NCI-H146 treated with DMSO at 0.1 percent for 48 hours (cell line): Measurements from ENCODE around the gene PER1.

Source experiments
- DNase-seq: peaks from one replicate; lab custom pipeline; 2025; ENCODE audit not compliant: unreplicated experiment; lab: John Stamatoyannopoulos, UW

PER1 gene, protein sequence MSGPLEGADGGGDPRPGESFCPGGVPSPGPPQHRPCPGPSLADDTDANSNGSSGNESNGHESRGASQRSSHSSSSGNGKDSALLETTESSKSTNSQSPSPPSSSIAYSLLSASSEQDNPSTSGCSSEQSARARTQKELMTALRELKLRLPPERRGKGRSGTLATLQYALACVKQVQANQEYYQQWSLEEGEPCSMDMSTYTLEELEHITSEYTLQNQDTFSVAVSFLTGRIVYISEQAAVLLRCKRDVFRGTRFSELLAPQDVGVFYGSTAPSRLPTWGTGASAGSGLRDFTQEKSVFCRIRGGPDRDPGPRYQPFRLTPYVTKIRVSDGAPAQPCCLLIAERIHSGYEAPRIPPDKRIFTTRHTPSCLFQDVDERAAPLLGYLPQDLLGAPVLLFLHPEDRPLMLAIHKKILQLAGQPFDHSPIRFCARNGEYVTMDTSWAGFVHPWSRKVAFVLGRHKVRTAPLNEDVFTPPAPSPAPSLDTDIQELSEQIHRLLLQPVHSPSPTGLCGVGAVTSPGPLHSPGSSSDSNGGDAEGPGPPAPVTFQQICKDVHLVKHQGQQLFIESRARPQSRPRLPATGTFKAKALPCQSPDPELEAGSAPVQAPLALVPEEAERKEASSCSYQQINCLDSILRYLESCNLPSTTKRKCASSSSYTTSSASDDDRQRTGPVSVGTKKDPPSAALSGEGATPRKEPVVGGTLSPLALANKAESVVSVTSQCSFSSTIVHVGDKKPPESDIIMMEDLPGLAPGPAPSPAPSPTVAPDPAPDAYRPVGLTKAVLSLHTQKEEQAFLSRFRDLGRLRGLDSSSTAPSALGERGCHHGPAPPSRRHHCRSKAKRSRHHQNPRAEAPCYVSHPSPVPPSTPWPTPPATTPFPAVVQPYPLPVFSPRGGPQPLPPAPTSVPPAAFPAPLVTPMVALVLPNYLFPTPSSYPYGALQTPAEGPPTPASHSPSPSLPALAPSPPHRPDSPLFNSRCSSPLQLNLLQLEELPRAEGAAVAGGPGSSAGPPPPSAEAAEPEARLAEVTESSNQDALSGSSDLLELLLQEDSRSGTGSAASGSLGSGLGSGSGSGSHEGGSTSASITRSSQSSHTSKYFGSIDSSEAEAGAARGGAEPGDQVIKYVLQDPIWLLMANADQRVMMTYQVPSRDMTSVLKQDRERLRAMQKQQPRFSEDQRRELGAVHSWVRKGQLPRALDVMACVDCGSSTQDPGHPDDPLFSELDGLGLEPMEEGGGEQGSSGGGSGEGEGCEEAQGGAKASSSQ (N-terminal part only)

DNA sequence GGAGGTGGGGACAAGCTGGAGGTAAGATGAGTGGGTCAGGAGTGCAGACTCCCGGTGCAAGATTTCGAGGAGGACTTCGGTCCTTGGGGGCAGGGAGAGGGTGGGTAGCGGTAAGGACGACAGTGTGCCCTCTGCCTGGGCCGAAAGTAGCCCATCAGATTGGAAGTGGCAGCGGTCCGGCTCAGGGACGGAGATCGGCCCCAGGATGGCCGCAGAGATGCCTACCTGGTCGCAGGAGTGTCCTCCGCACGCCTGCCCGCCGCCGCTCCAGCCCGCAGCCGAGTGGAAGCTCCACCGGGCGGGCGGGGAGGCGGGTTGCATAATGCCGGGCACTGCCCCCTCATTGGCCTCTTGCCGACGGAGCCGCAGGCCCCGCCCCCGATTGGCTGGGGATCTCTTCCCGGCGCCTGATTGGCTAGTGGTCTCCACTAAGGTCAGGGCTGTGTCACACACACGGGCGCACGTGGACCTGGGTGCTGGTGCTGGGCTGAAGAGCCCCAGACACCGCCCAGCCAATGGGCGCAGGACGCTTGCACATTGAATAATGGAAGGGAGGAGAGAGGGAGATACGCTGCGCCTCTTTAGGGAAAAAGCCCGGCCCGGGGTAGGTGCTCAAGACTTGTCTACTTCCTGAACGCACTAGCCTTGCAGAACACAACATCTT lies at the start of gene PER1:
TSS of gene PER1 (minus strand) at position 293 of the 664 bp plus-strand sequence. CDS start 1,698 bp downstream, outside the sequence.
- DNase-seq, result peak; percentile 88

DNA sequence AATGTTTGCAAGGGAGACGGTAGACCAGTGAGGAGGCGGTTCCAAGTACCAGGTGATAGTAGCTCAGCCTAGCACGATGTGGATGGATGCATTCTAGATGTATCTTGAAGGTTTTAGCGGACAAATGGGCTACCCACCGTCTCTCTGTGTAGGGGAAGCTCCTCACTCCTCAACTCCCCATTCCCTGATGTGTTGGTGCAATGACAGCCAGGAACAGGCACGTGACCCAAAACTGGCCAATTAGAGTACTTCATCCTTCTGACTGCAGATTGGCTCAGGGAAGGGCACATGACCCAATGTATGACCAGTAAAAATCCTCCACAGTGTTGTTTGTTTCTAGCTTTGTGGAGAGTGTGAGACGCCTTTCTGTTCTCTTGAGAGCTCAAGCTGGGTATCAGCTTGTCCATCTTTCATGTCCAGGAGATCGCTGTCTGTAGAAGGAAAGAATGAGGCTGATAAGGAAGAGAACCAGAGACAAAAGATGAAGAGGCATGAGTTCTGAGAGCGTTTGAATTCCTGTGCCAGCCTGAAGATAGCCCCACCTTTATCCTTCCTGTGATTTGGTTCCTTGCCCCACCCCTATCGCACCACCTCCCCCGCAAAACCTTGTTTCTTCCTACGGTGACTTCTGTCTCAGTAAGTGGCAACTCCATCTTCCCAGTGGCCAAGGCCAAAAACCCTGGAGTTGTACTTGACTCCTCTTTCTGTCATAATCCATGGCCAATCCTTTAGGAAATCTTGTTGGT lies 40.0 kb upstream of the PER1 start:
- DNase-seq, result peak; percentile 96

DNA sequence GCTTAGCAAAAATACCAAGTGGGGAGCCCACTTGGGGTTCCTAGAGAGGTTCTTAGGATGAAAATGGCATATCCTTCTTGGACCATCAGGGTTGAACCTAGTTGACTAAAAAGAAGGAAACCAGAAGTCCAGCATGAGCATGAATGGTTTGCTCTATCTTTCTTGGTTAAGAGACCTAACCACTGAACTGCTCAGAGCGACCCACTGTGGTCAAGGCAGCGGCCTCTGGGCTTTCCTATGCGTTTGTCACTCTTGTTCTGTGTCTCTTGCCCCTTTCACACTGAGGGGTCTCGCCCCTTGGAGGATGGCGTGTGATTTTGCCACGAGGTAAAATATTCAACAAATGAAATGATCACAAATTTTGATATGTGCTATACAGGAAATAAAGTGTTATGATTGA lies 38.3 kb upstream of the PER1 start:
- DNase-seq, result no peak

DNA sequence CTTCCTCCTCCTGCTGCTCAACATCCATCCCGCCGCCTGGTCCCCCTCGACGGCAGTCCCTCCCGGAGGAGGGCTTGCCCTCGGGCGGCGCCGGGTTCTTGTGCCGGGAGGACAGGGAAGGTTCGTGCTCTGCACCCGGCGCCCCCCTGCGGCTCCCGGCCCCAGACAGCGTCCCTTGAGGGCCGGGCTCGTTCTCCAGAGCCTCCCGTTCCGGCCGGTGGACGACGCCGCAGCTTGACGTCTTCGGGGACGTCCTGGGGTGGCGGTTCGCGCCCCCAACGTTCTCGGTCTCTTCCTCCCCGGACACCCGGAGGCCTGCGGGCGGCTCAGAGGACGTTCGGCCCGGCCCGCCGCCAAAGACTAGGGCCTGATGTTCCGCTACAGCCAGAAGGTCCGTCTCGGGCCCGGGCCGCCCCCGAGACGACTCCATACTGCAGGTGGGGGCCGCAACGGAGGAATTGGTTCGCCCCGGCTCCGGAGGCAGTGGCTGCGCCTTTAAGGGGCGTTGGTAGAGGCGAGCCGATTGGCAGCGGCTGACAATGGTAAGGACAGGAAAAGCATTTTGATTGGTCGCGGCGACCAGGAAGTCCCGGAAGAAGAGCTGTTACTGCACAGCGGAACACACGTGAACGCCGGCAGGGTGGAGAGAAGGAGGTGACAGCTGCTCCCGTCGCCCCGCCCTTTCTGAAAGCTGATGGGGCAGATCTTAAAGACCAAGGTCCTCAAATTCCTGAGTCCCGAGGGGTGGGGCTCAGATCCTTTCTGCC lies 37.7 kb upstream of the PER1 start, which contains the start of gene BORCS6:
TSS of gene BORCS6 (minus strand) at position 470 of the 767 bp plus-strand sequence. CDS start at position 430, 40 bp downstream.
- peak; percentile 94 for DNase-seq

DNA sequence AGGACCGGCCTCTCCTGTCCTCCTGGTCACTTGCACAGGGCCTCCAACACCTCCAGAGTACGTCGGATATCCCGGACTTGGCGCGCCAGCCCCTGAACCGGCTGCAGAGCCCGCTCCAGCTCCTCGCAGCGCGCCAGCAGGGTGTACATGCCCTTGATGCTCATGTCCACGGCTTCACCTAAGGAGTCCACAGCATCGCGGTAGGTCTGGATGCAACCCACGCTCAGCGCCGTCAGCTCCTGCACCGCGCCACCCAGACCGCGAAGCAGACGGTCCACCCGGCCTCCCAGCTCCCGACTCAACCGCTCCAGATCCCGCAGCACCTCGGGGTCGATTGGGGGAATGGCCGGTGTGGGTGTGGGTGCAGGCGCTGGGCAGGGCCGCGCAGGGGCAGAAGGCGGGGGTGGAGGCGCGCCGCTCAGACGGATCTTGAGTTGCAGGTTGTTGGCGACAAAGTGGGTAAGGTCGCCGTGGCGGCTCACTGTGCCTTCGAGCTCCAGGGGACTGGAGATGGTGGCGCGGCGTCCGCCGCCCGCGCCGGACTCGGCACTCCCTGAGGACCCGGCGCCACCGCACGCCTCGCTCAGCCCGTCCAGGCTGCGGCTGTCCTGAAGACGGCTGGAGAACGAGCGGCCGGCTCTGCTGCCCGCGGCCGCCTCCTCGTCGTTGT lies 37.0 kb upstream of the PER1 start:
- DNase-seq, result no peak

DNA sequence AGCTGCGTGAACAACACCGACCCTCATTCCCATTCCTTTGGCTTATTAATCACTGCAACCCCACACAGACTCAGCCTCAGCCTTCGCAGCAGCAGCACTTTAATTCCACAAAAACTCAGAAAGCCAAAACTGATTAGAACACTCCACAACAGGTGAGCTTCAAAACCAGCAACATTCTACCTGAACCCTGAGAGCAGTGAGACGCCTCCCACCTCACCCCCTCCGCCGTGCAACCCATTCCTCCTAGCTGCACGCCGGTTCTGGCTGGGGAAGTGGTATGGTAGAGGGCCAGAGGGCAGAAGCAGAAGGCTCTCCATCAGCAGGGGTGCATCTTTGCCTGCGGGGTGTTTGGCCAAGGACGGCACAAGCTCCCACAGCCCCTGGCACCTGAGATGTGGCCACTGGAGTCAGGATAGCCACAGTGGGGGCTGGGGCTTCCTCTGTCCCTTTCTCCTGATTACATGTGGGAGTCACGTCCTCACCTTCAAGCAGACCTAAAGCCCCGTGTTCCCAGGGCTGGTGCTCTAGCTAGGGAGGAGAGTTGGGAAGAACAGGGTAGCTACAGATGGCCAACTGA lies 36.1 kb upstream of the PER1 start:
- no peak for DNase-seq

DNA sequence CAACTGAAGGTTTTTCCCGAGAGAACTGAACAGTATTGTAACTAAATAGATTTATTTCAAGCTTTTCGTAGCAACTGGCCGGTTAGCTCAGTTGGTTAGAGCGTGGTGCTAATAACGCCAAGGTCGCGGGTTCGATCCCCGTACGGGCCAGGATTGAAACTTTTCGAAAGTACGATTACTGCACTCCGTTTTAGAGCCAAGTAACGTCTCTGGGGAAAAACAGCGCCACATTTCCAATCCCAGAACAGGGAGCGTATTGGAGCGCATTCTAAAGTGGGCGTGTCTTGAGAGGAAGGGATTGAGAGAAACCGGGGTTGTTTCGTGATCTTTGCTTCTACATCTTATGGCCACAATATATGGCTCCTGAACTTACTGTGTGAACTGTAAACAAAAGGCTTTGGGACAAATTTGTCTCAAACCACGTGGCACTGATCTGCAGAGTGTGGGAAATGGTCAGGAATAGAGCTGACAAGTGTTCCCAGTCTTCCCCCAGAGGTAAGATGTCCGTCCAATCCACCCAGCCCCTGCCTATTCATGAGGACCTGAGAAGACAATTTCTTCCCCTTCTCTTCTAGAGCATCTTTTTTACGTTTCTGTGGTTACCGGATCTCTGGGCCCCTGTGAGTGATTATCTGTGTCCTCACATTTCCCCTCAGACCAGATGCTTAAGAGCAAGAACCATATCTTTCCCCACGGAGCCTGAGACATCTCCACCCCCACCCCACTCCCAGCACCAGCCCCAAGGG lies 35.5 kb upstream of the PER1 start:
- peak; percentile 98 for DNase-seq

DNA sequence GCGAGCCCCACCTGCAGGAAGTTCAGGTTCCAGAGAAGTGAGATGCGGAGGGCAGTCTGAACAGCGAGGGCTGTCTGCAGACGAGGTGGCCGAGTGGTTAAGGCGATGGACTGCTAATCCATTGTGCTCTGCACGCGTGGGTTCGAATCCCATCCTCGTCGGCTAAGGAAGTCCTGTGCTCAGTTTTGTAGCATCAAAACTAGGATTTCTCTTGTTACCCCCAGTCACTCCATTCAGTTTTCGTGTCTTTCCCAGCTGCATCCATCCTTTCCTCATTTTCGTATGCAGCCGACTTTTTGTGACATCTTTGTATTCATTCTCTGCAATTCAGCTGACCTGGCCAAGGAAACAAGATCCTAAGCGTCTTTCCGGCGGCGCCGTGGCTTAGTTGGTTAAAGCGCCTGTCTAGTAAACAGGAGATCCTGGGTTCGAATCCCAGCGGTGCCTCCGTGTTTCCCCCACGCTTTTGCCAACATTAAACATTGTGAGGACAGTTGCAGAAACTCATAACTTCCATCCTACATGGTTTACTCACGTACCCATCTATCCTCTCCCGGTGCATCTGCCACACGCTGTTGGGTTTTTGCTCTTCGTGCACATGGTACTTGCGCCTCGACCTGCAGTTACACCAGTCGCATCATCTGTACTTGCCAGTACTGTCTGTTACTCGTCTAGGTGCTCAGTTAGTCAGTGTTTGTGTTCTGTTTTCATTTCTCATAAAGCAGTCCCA lies 34.7 kb upstream of the PER1 start:
- DNase-seq, result peak; percentile 99

DNA sequence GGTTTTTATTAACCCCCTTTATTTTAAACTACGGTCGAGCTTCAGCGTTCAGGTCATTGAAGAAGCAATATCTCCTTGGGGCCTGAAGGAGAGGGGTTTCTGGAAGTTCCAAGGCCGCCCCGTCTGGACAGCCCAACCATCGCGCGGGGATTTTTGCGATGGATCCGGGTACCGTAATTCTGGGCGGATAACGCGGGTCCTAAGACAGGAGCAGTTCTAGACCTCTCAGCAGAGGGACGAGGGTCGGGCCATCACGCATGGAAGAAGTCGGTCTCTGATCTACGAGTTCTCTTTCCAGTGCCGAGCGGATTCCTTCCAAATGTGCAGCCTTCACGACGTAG lies 34.2 kb upstream of the PER1 start:
- DNase-seq, result no peak

DNA sequence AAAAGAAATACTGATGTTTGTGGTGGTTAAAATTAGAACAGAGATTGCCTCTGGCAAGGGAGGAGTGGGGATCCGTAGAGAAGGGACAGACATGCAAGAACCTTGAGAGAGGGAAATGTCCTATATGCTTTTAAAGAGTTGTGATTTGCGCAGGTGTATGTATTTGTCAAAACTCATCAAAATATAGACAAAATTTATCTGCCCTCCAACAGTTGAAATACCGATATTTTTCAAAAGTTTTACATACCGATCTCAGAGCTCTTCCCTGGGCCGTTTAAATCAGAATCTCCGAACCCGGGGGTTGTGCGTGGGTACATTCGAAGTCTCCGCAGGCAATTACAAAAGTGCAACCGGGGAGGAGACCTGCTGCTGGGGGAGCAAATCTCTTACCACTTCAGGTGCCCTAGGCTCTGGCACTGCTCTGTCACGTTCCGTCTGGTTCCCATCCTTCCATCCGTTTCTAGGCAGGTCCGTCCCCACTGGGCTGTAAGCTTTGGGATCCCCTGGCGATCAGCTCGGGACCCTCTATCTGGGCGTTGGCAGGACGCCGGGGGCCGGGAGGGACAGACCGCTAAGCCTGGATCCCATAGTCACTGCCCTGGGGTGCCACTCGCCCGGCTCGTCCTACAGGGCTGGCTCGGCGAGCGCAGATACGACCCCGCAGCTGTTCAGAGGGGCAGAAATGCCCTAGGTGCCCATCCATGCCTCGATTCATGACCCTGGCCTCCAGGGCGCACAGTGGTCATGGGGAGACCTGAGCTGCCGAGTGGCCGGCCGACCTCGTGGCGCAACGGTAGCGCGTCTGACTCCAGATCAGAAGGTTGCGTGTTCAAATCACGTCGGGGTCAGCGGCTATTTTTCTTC lies 33.6 kb upstream of the PER1 start:
- peak; percentile 68 for DNase-seq

DNA sequence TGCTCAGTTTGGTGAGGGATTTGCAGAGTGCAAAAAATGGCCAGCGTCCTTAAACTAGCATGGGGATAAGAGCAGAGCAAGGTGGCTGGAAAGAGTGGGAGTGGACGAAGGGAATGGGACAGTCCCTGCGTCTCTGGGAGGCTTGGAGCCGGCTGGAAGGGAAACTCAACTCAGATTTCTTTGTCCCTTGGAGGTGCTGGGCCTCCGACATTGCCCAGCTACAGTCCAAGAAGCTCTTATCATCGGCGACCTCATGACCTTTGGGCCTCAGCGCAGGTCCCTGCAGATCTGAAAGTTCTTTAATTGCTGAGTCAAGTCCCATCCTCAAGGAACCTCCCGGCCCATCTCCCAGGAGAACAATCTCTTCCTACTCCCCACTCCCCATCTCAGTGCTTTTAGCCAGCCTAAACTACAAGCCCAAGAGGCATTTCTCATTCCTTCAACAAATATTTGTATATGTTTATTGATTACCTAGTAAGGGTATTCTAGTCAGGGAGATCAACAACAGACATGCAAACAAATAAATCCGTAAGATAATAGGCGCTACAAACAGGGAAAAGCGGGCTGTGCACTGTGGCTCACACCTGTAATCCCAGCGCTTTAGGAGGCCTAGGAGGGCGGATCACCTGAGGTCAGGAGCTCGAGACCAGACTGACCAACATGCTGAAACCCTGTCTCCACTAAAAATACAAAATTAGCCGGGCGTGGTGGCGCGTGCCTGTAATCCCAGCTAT lies 25.0 kb upstream of the PER1 start:
- DNase-seq, result no peak

DNA sequence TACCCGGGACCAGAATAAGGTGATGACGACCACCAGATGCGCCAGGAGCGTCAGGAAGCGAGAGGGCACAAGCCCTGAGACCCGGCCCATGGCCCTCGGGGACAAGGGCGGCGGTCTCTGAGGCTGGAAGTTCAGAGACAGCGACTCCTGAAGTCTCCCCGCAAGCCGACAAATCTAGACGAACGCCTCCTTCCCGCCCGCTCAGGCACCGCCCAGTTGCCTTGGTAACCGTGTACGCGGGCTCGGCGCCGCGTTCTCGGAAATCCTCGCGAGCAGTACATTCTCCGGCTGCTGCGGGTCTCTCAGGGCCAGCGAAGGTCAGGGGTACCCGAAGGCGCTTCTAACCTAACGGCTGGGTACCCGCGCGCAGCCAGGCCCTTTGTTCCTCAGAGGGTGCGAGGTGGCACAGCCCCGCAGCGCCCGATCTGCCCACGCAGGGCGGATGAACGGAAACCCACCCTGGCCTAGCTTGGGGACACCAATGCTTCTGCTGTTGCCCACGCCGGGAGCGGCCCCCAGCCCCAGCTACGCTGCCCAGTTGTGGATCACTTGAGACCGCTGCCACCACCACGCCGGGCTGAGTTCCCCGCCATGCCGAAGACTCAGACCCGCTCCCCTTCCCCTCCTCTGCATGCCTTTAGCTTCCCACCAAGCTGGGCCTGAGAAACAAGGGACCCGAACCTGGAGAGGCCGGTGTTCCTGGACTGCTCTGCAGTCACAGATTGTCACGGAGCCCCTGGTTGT lies 24.2 kb upstream of the PER1 start, which contains the start of gene TMEM107:
TSS of gene TMEM107 (minus strand) at position 184 of the 744 bp plus-strand sequence. CDS start at position 90, 94 bp downstream.
- peak; percentile 84 for DNase-seq

DNA sequence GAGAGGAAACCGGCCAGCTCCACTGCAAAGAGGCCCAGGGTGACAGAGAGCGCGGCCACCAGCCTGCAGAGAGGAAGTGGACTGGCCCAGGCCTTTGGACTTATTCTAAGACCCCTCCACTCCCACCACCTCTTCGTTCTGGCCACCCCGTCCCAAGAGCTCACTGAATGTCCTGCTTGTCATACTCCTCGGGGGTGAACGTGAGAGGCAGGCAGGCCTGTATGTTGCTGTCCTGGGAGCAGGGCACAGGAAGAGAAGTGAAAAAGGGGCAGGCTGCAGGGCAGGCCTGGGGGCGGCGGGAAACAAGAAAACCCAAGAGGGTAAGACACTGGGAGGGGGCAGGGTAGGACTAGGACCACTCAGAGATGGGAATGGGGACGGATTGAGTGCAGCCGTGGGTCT lies 23.6 kb upstream of the PER1 start:
- DNase-seq, result peak; percentile 19

DNA sequence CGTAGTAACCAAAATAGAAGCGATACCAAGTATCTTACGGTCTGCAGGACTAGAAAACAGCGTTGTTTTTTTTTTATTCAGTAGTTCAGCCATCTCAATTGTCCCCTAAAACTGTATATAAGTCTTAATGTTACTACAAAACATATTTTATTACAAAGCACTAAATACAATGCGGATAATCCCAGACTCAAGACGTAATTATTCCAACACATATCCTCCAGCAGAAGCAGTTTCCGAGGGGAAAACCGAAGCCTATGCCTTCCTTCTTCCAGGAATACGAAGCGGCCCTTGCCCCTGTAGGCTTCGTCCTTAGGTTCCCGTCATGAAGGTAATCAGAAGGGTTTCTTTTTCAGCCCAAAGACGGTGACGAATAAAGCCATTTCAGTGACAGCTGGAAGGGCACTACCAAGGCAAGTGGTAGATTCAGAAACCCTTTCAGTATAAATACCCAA lies 21.7 kb upstream of the PER1 start:
- DNase-seq, result no peak
